Natural killer cell (primary cell): Measurements from ENCODE around the gene PRDM4. TPM values are rescaled to one million over a fixed set of nuclear protein-coding genes. Genes with fewer than 3 reads are reported as not detected.

ENCODE experiments used
- ATAC-seq, 3 donors: fragments of 150-1000 bp in 2 of 3; fragments of 200-7000 bp in 1 of 3; cut with Tn5 transposase; 1 replicate in 1 of 3; 2 replicates in 2 of 3; pipeline ENCODE4 v1.10.0; 2021; ENCODE audit warnings: mild to moderate bottlenecking in 2 of 3, moderate library complexity in 2 of 3
- DNase-seq, 2 donors: peaks; one replicate each; pipeline versions ENCODE4 v3.0.0 to v3.0.0-alpha.2; 2013 to 2021; ENCODE audit warnings: mixed read lengths in 1 of 2
- H3K27ac ChIP-seq: one replicate; pipeline ENCODE4 v1.5.1; 2013; ENCODE audit warnings: mild to moderate bottlenecking, low read length
- H3K27me3 ChIP-seq: one replicate; pipeline ENCODE4 v1.6.1; 2013; ENCODE audit warnings: low read length; ENCODE audit not compliant: control insufficient read depth, insufficient read depth
- H3K36me3 ChIP-seq: one replicate; pipeline ENCODE4 v1.6.1; 2013; ENCODE audit warnings: low read length; ENCODE audit not compliant: control insufficient read depth, insufficient read depth
- H3K4me1 ChIP-seq: one replicate; pipeline ENCODE4 v1.6.1; 2013; ENCODE audit warnings: low read length; ENCODE audit not compliant: control insufficient read depth, insufficient read depth
- H3K4me3 ChIP-seq: one replicate; pipeline ENCODE4 v1.5.1; 2013; ENCODE audit warnings: low read length
- H3K9me3 ChIP-seq: one replicate; pipeline ENCODE4 v1.6.1; 2013; ENCODE audit warnings: low read length; ENCODE audit not compliant: control insufficient read depth, insufficient read depth
- H3K27ac Mint-ChIP-seq, 2 donors: one replicate each; pipeline ENCODE4 v1.8.0; 2022; ENCODE audit warnings: mild to moderate bottlenecking in 2 of 2, mixed read lengths in 2 of 2, moderate library complexity in 1 of 2
- H3K27me3 Mint-ChIP-seq, 2 donors: one replicate each; pipeline ENCODE4 v1.8.0; 2022; ENCODE audit warnings: low read depth in 2 of 2, mixed read lengths in 2 of 2
- H3K36me3 Mint-ChIP-seq: one replicate; pipeline ENCODE4 v1.8.0; 2022; ENCODE audit warnings: mixed read lengths
- H3K4me1 Mint-ChIP-seq, 2 donors: one replicate each; pipeline ENCODE4 v1.8.0; 2022; ENCODE audit warnings: mixed read lengths in 2 of 2
- H3K4me3 Mint-ChIP-seq: one replicate; pipeline ENCODE4 v1.8.0; 2022; ENCODE audit warnings: mild to moderate bottlenecking, moderate library complexity, mixed read lengths
- H3K9me3 Mint-ChIP-seq, 2 donors: one replicate each; pipeline ENCODE4 v1.8.0; 2022; ENCODE audit warnings: mixed read lengths in 2 of 2
- CTCF ChIP-seq: fragments of 200-600 bp; IDR thresholded peaks from one replicate; pipeline ENCODE4 v1.8.0; 2022; ENCODE audit warnings: antibody characterized with exemption
- WGBS: methylation state at CpG from one replicate; pipeline ENCODE4 v1.1.7; 2013; ENCODE audit warnings: missing lambda C conversion rate; ENCODE audit not compliant: insufficient coverage; 5-methylcytosine and 5-hydroxymethylcytosine counted together
- intact Hi-C: fragments of 100-400 bp; cut with micrococcal nuclease; formaldehyde crosslinking; loops from one replicate; pipeline ENCODE4 v1.14.2; 2022
- total RNA-seq, 4 donors: library from RNA; stranded (reverse); fragments of 120-200 nt in 1 of 4; gene quantifications; one replicate each; pipeline versions ENCODE4 v1.2.3 to v1.2.4, GENCODE V29; 2013 to 2022

The PRDM4 gene
- total RNA-seq, 3 donors from 2014 or later (not counting 1 experiment from before 2014, with no cell fraction given) = 37.0 to 49.5 (median 40.5) TPM

GRCh38 chr12:107765316-107765715 lies 4.4 kb upstream of the PRDM4 start:
- no peak overlapping the region for H3K27ac Mint-ChIP-seq
- no peak overlapping the region for H3K4me3 ChIP-seq
- DNase-seq (no peak), ATAC-seq (no peak)
- TF ChIP-seq CTCF = no peak
- H3K9me3 ChIP-seq = no peaks in the 10 kb centered on the region
- peaks cover 9 to 13% of the 10 kb centered on the region in 2 donors for H3K27me3 Mint-ChIP-seq
- no peaks in the 10 kb centered on the region for H3K36me3 Mint-ChIP-seq
- peaks cover 8% of the 10 kb centered on the region for H3K4me1 ChIP-seq
- H3K27ac ChIP-seq = no peak overlapping the region
- H3K4me1 Mint-ChIP-seq = peaks cover 8 to 9% of the 10 kb centered on the region in 2 donors
- H3K4me3 Mint-ChIP-seq = no peak overlapping the region
- intact Hi-C loops = no loop called here
- H3K9me3 Mint-ChIP-seq = no peaks in the 10 kb centered on the region
- 86% methylated on average over 1 of the region's 1 CpG for WGBS
- H3K27me3 ChIP-seq = no peaks in the 10 kb centered on the region
- H3K36me3 ChIP-seq = no peaks in the 10 kb centered on the region

GRCh38 chr12:107764626-107765025 lies 3.7 kb upstream of the PRDM4 start:
- DNase-seq (no peak), ATAC-seq (no peak)
- no peaks in the 10 kb centered on the region for H3K27me3 ChIP-seq
- intact Hi-C loops = no loop called here
- Mint-ChIP-seq H3K36me3 (no peaks in the 10 kb centered on the region), H3K4me3 (no peak overlapping the region), H3K9me3 (no peaks in the 10 kb centered on the region), H3K27me3 (peaks cover 9 to 13% of the 10 kb centered on the region in 2 donors), H3K27ac (no peak overlapping the region), H3K4me1 (peaks cover 15 to 16% of the 10 kb centered on the region in 2 donors)
- TF ChIP-seq CTCF = no peak
- no peaks in the 10 kb centered on the region for H3K9me3 ChIP-seq
- H3K27ac ChIP-seq = no peak overlapping the region
- 90% methylated on average over 1 of the region's 4 CpGs for WGBS
- H3K4me1 ChIP-seq = peaks cover 11% of the 10 kb centered on the region
- H3K4me3 ChIP-seq = no peak overlapping the region
- no peaks in the 10 kb centered on the region for H3K36me3 ChIP-seq

GRCh38 chr12:107762874-107763273 lies 1.9 kb upstream of the PRDM4 start:
- DNase-seq (no peak), ATAC-seq (no peak)
- H3K4me1 ChIP-seq = peaks cover 15% of the 10 kb centered on the region
- Mint-ChIP-seq H3K4me1 (peaks cover 29 to 32% of the 10 kb centered on the region in 2 donors), H3K9me3 (no peaks in the 10 kb centered on the region), H3K36me3 (no peaks in the 10 kb centered on the region), H3K4me3 (peak overlapping the region; percentile 11), H3K27ac (peak overlapping the region in 1 of 2 donors; percentile 90), H3K27me3 (peaks cover 9 to 13% of the 10 kb centered on the region in 2 donors)
- no peaks in the 10 kb centered on the region for H3K27me3 ChIP-seq
- H3K36me3 ChIP-seq = peaks cover 6% of the 10 kb centered on the region
- no peak overlapping the region for H3K27ac ChIP-seq
- H3K4me3 ChIP-seq = no peak overlapping the region
- 100% methylated on average over 1 of the region's 1 CpG for whole genome bisulfite sequencing
- no peak for TF ChIP-seq CTCF
- intact Hi-C loops = no loop called here
- no peaks in the 10 kb centered on the region for H3K9me3 ChIP-seq

- TF ChIP-seq CTCF = no peak
- Histone ChIP-seq H3K36me3 (peaks cover 11% of the 10 kb centered on the region), H3K27me3 (no peaks in the 10 kb centered on the region), H3K27ac (peak overlapping the region; percentile 78), H3K4me1 (peaks cover 15% of the 10 kb centered on the region), H3K4me3 (peak overlapping the region; percentile 68), H3K9me3 (no peaks in the 10 kb centered on the region)
- peak in 1 of 2 donors; percentile 47 for DNase-seq
- no peak for ATAC-seq
- peak overlapping the region; percentile 86 to 90 for H3K27ac Mint-ChIP-seq
- H3K9me3 Mint-ChIP-seq = no peaks in the 10 kb centered on the region
- H3K27me3 Mint-ChIP-seq = peaks cover 0 to 9% of the 10 kb centered on the region in 2 donors
- intact Hi-C loops = loop anchor here (1.0 to 2.0 kb wide), 2 partner anchors 76 to 753 kb away; partner anchors contain the start of genes FICD and PWP1
- H3K4me1 Mint-ChIP-seq = peaks cover 29 to 32% of the 10 kb centered on the region in 2 donors
- H3K36me3 Mint-ChIP-seq = no peaks in the 10 kb centered on the region
- WGBS = 10% methylated on average over 12 of the region's 12 CpGs
- H3K4me3 Mint-ChIP-seq = peak overlapping the region; percentile 88
These were observed 566 bp upstream of the PRDM4 start for GRCh38 chr12:107761502-107761904.
